GM19395 (cell line): ENCODE data around the gene SLC4A4.

Source experiments
- ATAC-seq: cut with Tn5 transposase; IDR thresholded peaks from one replicate; pipeline ENCODE4 v1.9.1; 2021; ENCODE audit warnings: mild to moderate bottlenecking, moderate library complexity; ENCODE audit not compliant: unreplicated experiment

SLC4A4 gene

GRCh38 chr4:71356924-71357663 is 18.3 kb downstream of the SLC4A4 start:
- no peak for ATAC-seq

- ATAC-seq, result no peak
Observed at GRCh38 chr4:71360844-71361243, 22.0 kb downstream of the SLC4A4 start.

GRCh38 chr4:71361476-71361875 is 22.7 kb downstream of the SLC4A4 start:
- no peak for ATAC-seq

- ATAC-seq, result no peak
Observed at GRCh38 chr4:71366766-71367165, 27.9 kb downstream of the SLC4A4 start.

- ATAC-seq, result no peak
Observed at GRCh38 chr4:71367546-71367945, 28.7 kb downstream of the SLC4A4 start.

GRCh38 chr4:71368906-71369305 is 30.1 kb downstream of the SLC4A4 start:
- ATAC-seq, result no peak

GRCh38 chr4:71369536-71369935 is 30.7 kb downstream of the SLC4A4 start:
- no peak for ATAC-seq

- no peak for ATAC-seq
Observed at GRCh38 chr4:71375494-71375893, 36.7 kb downstream of the SLC4A4 start.

- ATAC-seq, result no peak
Observed at GRCh38 chr4:71377561-71377960, 38.7 kb downstream of the SLC4A4 start.

GRCh38 chr4:71379126-71379525 is 40.3 kb downstream of the SLC4A4 start:
- no peak for ATAC-seq

- no peak for ATAC-seq
Observed at GRCh38 chr4:71380788-71381187, 42.0 kb downstream of the SLC4A4 start.

GRCh38 chr4:71382125-71382899 is 43.5 kb downstream of the SLC4A4 start:
- no peak for ATAC-seq

- ATAC-seq, result no peak
Observed at GRCh38 chr4:71382900-71383560, 44.2 kb downstream of the SLC4A4 start.

GRCh38 chr4:71383984-71384383 is 45.2 kb downstream of the SLC4A4 start:
- ATAC-seq, result no peak

- ATAC-seq, result no peak
Observed at GRCh38 chr4:71389149-71389827, 50.5 kb downstream of the SLC4A4 start.

GRCh38 chr4:71392109-71392508 is 53.3 kb downstream of the SLC4A4 start:
- ATAC-seq, result no peak

GRCh38 chr4:71396382-71396781 is 57.6 kb downstream of the SLC4A4 start:
- no peak for ATAC-seq

- no peak for ATAC-seq
Observed at GRCh38 chr4:71400810-71401209, 62.0 kb downstream of the SLC4A4 start.

GRCh38 chr4:71402616-71403015 is 63.8 kb downstream of the SLC4A4 start:
- ATAC-seq, result no peak

GRCh38 chr4:71404049-71404448 is 65.2 kb downstream of the SLC4A4 start:
- no peak for ATAC-seq

GRCh38 chr4:71405791-71406190 is 67.0 kb downstream of the SLC4A4 start:
- no peak for ATAC-seq
